GM12875 (cell line): Measurements from ENCODE around the gene SAMD5.

Experiments
- H3K4me3 ChIP-seq: one replicate; pipeline ENCODE4 v1.5.1; 2011; ENCODE audit warnings: low read depth, low read length, control low read depth
- TF ChIP-seq, protein P1 (sequence below): IDR thresholded peaks from 2 replicates; pipeline ENCODE4 v1.5.1; 2011; ENCODE audit warnings: low read depth, mild to moderate bottlenecking, control low read depth, inconsistent platforms, low read length, moderate library complexity, borderline replicate concordance; ENCODE audit not compliant: insufficient read depth

Gene SAMD5

DNA sequence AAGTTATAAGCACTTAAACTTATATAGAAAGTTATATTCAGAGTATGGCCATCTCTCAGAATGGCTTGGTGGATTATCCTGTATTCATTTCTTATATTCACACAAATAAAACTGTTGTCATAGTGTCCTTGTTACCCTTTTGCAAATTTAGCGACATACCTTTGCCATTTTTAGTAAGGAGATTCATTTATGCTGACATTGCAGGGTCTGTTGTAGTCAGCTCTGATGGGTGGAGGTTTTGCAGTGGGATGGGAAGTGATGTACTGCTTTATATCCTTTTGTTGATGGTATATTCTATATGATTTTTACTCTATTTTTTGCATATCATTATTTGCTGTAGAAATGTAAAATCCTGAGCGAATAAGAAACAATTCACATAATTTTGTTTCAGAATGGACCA is 35.9 kb downstream of the SAMD5 start:
- TF ChIP-seq, protein P1, sequence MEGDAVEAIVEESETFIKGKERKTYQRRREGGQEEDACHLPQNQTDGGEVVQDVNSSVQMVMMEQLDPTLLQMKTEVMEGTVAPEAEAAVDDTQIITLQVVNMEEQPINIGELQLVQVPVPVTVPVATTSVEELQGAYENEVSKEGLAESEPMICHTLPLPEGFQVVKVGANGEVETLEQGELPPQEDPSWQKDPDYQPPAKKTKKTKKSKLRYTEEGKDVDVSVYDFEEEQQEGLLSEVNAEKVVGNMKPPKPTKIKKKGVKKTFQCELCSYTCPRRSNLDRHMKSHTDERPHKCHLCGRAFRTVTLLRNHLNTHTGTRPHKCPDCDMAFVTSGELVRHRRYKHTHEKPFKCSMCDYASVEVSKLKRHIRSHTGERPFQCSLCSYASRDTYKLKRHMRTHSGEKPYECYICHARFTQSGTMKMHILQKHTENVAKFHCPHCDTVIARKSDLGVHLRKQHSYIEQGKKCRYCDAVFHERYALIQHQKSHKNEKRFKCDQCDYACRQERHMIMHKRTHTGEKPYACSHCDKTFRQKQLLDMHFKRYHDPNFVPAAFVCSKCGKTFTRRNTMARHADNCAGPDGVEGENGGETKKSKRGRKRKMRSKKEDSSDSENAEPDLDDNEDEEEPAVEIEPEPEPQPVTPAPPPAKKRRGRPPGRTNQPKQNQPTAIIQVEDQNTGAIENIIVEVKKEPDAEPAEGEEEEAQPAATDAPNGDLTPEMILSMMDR = no peak
- no peak overlapping the region for H3K4me3 ChIP-seq

DNA sequence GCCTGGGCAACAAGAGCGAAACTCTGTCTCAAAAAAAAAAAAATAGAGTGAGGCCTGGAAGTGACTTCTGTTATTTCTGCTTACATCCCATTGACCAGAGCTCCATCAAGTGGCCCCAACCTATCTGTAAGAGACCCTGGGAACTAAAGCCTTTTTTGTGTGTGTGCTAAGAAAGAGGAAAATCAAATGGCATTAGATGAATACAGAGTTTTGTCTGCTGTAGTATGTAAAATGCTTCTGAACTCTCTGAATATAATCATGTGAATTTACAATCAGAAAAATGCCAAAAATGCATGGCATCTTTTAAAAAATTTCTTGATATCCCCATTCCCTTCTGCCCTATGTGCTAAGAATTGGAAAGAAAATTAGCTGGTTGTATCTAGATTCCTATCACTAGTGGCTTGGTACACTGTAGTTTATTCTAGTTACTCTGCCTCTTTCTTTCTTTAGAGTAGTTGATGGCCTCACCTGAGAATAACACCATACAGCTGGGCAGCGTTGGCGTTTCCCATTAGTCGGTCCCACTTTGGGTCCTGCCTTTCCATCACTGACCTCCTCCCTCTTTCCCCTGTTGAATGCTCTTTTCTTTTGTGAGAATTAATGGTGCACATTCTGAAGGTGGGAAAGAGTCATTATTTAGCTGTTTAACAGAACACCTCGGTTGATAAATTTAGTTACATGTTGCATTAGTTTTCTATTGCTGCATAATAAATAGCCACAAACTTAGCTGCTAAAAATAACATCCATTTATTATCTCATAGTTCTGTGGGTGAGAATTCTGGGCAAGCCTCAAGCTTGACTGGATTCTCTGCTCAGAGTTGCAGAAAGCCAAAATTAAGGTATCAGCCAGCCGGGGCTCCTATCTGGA is 38.2 kb downstream of the SAMD5 start:
- no peak overlapping the region for H3K4me3 ChIP-seq
- TF ChIP-seq, protein P1 = no peak

DNA sequence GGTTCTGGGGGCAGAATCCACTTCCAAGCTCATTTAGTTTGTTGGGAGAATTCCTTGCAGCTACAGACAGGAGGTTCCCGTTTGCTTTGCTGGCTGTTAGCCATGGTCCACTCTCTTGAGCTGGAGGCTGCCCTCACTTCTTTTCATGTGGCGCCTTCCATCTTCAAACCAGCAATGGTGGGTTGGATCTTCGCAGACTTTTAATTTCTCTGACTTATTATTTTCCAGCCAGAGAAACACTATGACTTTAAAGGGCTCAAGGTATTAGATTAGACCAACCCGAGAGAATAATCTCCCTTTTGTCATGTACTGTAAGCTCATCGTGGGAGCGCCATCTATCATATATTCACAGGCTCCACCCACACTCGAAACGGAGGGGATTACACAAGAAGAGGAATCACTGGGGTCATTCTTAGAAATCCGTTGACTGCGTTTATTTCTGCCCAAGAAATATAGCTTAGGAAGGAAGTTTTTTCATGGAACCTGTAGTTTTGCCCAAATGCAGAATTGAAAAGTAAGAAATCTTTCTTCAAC is 38.9 kb downstream of the SAMD5 start:
- TF ChIP-seq, protein P1 = no peak
- no peak overlapping the region for H3K4me3 ChIP-seq

DNA sequence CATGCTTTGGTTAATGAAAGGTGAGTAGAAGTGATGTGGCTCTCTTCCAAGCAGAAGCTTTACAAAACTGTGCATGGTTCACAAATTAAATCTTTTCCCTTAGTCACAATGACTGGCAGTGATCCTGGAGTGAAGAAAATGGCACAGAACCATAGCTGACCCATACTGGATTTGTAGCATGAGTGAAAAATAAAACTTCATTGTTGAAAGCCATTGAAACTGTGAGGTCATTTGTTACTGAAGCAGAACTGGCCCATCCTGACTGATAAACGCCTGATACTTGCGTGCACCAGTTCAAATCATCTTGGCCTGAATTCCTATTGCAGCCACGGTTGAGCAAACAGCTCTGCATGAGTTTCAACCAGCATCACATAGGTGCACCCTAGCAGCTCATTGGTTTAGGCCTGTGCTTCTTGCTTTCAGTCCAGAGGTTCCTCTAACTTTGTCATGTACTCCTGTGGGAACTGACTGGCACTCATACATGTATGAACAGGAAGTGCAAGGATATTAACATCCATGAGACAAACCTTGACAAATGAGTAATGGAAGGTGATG is 40.5 kb downstream of the SAMD5 start:
- H3K4me3 ChIP-seq = no peak overlapping the region
- TF ChIP-seq, protein P1 = no peak

DNA sequence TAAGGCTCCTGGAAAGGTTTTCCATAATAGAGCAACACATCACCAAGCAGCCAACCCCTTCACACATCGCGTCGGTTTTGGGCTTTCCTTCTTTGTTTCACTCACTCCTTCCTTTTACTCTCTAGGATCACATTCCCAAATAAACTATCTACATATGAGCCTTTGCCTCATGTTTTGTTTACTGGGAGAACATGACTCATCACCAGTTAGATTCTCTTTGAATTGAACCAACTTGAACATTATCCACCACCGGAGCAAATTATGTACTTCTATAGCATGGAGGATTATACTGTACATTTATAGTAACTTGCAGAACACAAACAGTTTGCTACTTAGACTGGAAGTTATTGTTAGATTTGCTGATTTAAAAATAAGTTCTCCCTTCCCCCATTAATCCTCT is 41.0 kb downstream of the SAMD5 start:
- H3K4me3 ChIP-seq = no peak overlapping the region
- TF ChIP-seq, protein P1 = no peak

DNA sequence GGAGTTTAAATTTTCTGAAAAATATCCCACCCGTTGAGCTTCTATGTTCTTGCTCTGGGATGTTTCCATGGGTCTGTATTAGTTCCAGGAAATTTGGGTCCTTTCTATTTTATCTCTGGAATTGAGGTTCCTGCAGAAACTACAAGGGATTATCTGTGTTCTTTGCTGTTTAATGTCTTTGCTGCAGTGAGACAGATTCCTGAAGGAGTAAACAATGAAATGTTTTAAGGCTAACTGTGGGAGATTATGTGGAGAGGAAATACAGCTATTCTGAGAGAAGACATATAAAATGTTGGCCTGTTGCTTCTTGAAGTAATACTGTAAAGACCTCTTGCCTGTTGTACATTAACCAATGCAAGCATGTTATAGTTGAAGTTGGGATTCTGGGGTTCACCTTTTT is 43.5 kb downstream of the SAMD5 start:
- TF ChIP-seq, protein P1 = no peak
- no peak overlapping the region for H3K4me3 ChIP-seq
